Lower leg skin (tissue), 3 donors: Measurements from ENCODE around the gene SH2D7.

Experiments used
- POLR2A ChIP-seq, 2 donors: fragments of 450-650 bp; IDR thresholded peaks; one replicate each; pipeline ENCODE4 v1.6.1; 2016 to 2017; ENCODE audit warnings: antibody characterized with exemption in 2 of 2, mild to moderate bottlenecking in 1 of 2, moderate library complexity in 1 of 2
- TF ChIP-seq, protein P1 (sequence below), 3 donors: fragments of 450-650 bp; IDR thresholded peaks; one replicate each; pipeline ENCODE4 v1.5.1; 2016; ENCODE audit warnings: antibody characterized with exemption in 3 of 3, mild to moderate bottlenecking in 3 of 3, moderate library complexity in 2 of 3

DNA sequence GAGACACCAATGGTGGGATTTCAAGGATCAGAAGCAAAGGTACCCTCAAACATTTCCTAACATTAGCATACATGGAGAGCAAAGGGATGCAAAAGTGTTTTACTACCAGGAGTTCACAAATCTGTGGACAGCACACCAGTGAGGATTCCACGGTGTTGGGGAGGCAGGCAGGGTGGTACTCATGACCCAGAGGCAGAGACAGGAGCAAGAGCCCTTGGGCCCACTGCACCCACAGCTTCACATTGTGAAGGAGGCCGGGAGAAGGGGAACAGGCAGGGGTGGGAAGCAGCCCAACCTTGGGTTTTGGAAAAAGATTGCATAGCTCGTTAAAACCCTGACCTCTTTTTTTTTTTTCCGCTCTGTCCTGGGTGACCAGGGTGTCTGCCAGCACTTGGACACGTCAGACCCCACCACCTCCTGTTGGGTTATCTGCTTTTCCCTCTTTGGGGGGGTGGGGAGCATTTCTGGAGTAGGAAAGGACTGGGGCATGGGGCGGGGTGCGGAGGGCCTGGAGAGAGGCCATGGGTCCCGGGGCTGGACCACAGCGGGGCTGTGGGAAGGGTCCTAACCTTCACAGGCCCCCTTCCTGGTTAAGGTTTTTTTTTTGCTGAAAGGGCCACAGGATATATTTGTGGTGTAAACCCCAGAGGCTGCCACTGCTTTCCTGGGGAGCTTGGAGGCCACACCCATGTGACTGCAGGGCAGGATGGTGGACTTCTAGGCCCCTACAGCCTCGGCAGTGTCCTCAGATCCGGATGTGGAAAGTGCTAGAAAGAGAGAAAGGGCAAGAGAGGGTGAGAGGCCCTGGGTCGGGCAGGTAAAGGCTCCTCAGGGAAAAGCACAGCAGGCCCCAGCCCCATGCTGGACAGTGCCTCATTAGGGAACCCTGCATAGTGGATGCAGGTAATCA lies 12.5 kb downstream of the SH2D7 start:
- TF ChIP-seq, protein P1, sequence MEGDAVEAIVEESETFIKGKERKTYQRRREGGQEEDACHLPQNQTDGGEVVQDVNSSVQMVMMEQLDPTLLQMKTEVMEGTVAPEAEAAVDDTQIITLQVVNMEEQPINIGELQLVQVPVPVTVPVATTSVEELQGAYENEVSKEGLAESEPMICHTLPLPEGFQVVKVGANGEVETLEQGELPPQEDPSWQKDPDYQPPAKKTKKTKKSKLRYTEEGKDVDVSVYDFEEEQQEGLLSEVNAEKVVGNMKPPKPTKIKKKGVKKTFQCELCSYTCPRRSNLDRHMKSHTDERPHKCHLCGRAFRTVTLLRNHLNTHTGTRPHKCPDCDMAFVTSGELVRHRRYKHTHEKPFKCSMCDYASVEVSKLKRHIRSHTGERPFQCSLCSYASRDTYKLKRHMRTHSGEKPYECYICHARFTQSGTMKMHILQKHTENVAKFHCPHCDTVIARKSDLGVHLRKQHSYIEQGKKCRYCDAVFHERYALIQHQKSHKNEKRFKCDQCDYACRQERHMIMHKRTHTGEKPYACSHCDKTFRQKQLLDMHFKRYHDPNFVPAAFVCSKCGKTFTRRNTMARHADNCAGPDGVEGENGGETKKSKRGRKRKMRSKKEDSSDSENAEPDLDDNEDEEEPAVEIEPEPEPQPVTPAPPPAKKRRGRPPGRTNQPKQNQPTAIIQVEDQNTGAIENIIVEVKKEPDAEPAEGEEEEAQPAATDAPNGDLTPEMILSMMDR (IDR thresholded peaks at IDR 0.05), result no peak
- TF ChIP-seq POLR2A (IDR thresholded peaks at IDR 0.05), result no peak
